ENCODE results near the gene PLA2G15. TPM values are rescaled to one million over a fixed set of nuclear protein-coding genes. Genes with fewer than 3 reads are reported as not detected.

PLA2G15 gene
- total and polyA plus RNA-seq, 2 donors (not counting 1 experiment from before 2014, with no cell fraction given), result 6.1 to 12.5 TPM

GRCh38 chr16:68263559-68264127 is 18.5 kb downstream of the PLA2G15 start:
- TF ChIP-seq CTCF (IDR thresholded peaks at IDR 0.05), result no peak
- no peak for TF ChIP-seq EZH2 (IDR thresholded peaks at IDR 0.05; ENCODE audit: borderline replicate concordance, insufficient read depth, low read depth, low read length, poor library complexity, severe bottlenecking)
- Mint-ChIP-seq H3K9me3 (ENCODE audit: insufficient read depth) (no peaks in the 10 kb centered on the region), H3K27me3 (no peaks in the 10 kb centered on the region), H3K27ac (peak overlapping the region; percentile 95), H3K4me1 (peaks cover 40% of the 10 kb centered on the region), H3K4me3 (peak overlapping the region; percentile 92)
- ChIA-PET POLR2A (interaction anchor here (1.3 to 2.8 kb wide), 4 partner anchors 21 to 47 kb away, joined by 4 to 38 read pairs (median 15); partner anchors contain the start of genes PRMT7 and SLC7A6OS), CTCF (interaction anchor here (0.6 to 15.1 kb wide), 25 partner anchors 9 to 772 kb away, joined by 3 to 554 read pairs (median 6); partner anchors contain the start of genes NFATC3, PLA2G15, PRMT7 and SLC7A6OS)
- peak; percentile 33 for DNase-seq
- intact Hi-C loops (cut with micrococcal nuclease), result loop anchor here (1.0 to 10.0 kb wide), 6 partner anchors 18 to 261 kb away; partner anchors contain the start of genes PLA2G15 and PRMT7
- ATAC-seq (ENCODE audit: low read depth), result no peak
- peak overlapping the region; percentile 92 to 97 for H3K27ac ChIP-seq (ENCODE audit: low read length in 2 of 2)
- peak overlapping the region; percentile 82 for H3K4me2 ChIP-seq (replicated peaks; ENCODE audit: low read depth, low read length, poor library complexity, severe bottlenecking)
- peak overlapping the region; percentile 91 for H2AFZ ChIP-seq (ENCODE audit: insufficient read depth, low read depth, low read length, poor library complexity, severe bottlenecking)
- WGBS (ENCODE audit: insufficient coverage), result 39% methylated on average over 11 of the region's 11 CpGs
- peaks cover 0 to 4% (median 0%) of the 10 kb centered on the region in 3 donors for H3K9me3 ChIP-seq (ENCODE audit: control extremely low read depth in 1 of 3, control insufficient read depth in 2 of 3, insufficient read depth in 1 of 3, low read length in 2 of 3)
- H4K20me1 ChIP-seq (ENCODE audit: control insufficient read depth, insufficient read depth, low read length, poor library complexity, severe bottlenecking), result peaks cover 15% of the 10 kb centered on the region
- H3K4me1 ChIP-seq (ENCODE audit: control insufficient read depth in 2 of 2, insufficient read depth in 2 of 2, low read length in 2 of 2), result peaks cover 17 to 47% of the 10 kb centered on the region in 2 donors
- no peaks in the 10 kb centered on the region for H3K27me3 ChIP-seq (replicated peaks in 1 of 4; ENCODE audit: control extremely low read depth in 1 of 4, control insufficient read depth in 3 of 4, insufficient read depth in 4 of 4, low read length in 3 of 4)
- peaks cover 77% of the 10 kb centered on the region for H3K79me2 ChIP-seq (ENCODE audit: control insufficient read depth, insufficient read depth, low read length)
- peak overlapping the region; percentile 95 for H3K9ac ChIP-seq (ENCODE audit: low read length)
- peaks cover 0 to 24% of the 10 kb centered on the region in 2 experiments for H3K36me3 ChIP-seq (replicated peaks in 1 of 2; ENCODE audit: control extremely low read depth in 1 of 2, control insufficient read depth in 1 of 2, extremely low read depth in 1 of 2, insufficient read depth in 2 of 2, low read length in 1 of 2)
- peak overlapping the region in 4 of 5 experiments; percentile 63 to 91 (median 88) for H3K4me3 ChIP-seq (ENCODE audit: control extremely low read depth in 1 of 5, extremely low read depth in 1 of 5, insufficient read depth in 1 of 5, low read depth in 2 of 5, low read length in 4 of 5)

All from B cell (primary cell).